Measurements from ENCODE around the gene PXN. TPM values are rescaled to one million over a fixed set of nuclear protein-coding genes. Genes with fewer than 3 reads are reported as not detected.

Gene PXN
- total RNA-seq, 2 experiments from 2014 or later = 201 to 236 TPM

DNA sequence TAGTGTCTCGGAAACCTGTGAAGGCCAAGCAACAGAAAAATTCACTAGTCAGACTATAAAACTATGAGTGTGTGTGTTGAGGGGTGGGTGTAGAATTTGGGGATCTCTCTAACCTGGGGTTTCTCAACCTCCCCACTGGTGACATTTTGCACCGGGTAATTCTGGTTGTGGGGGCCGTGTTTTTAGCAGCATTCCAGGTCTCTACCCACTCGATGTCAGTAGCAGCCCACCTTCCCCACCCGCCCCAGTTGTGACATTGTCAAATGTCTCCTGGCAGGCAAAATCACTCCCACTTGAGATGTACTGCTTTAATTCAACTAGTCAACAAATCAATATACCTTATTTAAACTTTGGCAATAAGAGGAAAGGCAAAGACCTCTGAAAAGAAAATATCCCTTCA lies 75.1 kb downstream of the PXN start:
- CTCF ChIA-PET = interaction anchor here (0.6 to 2.6 kb wide), 3 partner anchors 11 to 1923 kb away, joined by 3 to 13 read pairs (median 4); partner anchors contain the start of gene RPLP0
- Mint-ChIP-seq H3K9me3 (no peaks in the 10 kb centered on the region), H3K4me1 (peaks cover 28% of the 10 kb centered on the region), H3K27me3 (no peaks in the 10 kb centered on the region), H3K4me3 (no peak overlapping the region), H3K27ac (no peak overlapping the region), H3K36me3 (ENCODE audit: low read depth) (peaks cover 36% of the 10 kb centered on the region)
- no peak for DNase-seq
- POLR2A ChIA-PET = no interaction called here

DNA sequence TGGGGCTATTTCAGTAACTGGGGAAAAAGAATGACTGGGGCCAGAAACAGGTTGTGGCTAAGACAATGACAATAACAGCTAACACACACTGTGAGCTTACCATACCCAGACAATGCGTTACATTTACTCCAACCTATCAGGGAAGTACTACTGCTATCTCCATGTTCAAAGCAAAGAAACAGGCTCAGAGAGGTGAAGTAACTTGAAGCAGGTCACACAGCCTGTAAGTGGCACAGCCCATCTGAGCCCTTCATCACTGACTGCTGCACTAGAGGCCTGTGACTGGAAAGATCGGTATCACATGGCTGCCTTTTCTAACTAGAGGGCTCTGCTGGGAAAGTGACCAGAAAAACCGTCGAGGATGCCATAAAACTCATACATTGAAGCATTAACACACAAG lies 78.9 kb downstream of the PXN start:
- no peaks in the 10 kb centered on the region for H3K27me3 Mint-ChIP-seq
- no peak overlapping the region for H3K27ac Mint-ChIP-seq
- no peak overlapping the region for H3K4me3 Mint-ChIP-seq
- DNase-seq = no peak
- H3K4me1 Mint-ChIP-seq = peaks cover 10% of the 10 kb centered on the region
- H3K9me3 Mint-ChIP-seq = no peaks in the 10 kb centered on the region
- POLR2A ChIA-PET = no interaction called here
- CTCF ChIA-PET = no interaction called here
- peaks cover 45% of the 10 kb centered on the region for H3K36me3 Mint-ChIP-seq (ENCODE audit: low read depth)

DNA sequence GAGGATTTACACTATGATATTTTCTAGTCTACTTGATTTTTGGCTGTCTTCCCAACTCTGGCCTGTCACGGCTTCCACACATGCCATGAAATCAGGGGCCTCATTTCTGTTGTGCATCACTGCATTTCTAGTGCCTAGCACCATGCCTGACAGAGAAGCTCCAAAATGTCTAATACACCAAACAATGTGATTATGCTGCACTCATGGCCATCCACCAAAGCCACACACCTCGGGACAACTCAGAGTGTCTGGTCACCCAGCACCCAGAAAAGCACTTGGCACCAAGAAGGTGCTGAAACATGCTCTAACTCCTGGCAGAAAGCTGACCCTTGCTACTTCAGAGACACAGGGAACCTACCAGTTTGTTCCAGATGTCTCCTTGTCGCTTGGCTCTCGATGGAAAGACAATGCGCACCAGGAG lies 82.3 kb downstream of the PXN start:
- no peak overlapping the region for H3K4me3 Mint-ChIP-seq
- no peaks in the 10 kb centered on the region for H3K27me3 Mint-ChIP-seq
- no peak overlapping the region for H3K27ac Mint-ChIP-seq
- H3K9me3 Mint-ChIP-seq = no peaks in the 10 kb centered on the region
- H3K36me3 Mint-ChIP-seq (ENCODE audit: low read depth) = peaks cover 51% of the 10 kb centered on the region
- no peak for DNase-seq
- CTCF ChIA-PET = interaction anchor here (0.8 kb wide), 1 partner anchor 15 kb away, joined by 3 read pairs; no protein-coding TSS in a partner anchor
- peaks cover 5% of the 10 kb centered on the region for H3K4me1 Mint-ChIP-seq
- POLR2A ChIA-PET = no interaction called here

DNA sequence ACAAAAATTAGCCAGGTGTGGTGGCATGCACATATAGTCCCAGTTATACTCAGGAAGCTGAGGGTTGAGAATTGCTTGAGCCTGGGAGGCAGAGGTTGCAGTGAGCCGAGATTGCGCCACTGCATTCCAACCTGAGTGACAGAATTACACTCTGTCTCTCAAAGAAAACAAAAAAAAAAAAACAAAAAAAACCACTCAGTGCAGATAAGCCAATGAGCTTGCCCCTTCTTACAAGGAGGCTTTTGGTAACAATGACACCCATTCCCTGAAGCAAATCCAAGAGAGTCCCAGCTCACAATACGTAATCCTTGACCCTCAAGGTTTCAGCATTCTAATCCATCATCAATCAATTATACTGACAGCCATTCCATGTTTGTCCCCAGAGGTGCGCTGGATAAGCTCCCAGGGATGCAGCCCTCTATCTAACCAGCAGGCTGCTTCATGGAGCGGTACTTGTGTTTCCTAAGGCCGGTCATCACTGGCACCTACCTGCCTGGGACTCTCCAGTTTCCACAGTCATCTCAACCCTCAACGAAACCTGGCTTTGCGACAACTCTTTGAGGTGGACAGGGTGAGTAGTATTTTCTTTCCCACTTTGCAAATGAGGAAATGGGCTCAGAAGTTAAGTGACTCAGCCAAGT lies 83.4 kb downstream of the PXN start:
- Mint-ChIP-seq H3K27me3 (no peaks in the 10 kb centered on the region), H3K36me3 (ENCODE audit: low read depth) (peaks cover 58% of the 10 kb centered on the region), H3K27ac (no peak overlapping the region), H3K4me3 (no peak overlapping the region), H3K4me1 (peaks cover 5% of the 10 kb centered on the region), H3K9me3 (no peaks in the 10 kb centered on the region)
- POLR2A ChIA-PET = no interaction called here
- no peak for DNase-seq
- CTCF ChIA-PET = interaction anchor here (0.8 kb wide), 2 partner anchors 14 to 35 kb away, joined by 3 to 5 read pairs; no protein-coding TSS in a partner anchor

DNA sequence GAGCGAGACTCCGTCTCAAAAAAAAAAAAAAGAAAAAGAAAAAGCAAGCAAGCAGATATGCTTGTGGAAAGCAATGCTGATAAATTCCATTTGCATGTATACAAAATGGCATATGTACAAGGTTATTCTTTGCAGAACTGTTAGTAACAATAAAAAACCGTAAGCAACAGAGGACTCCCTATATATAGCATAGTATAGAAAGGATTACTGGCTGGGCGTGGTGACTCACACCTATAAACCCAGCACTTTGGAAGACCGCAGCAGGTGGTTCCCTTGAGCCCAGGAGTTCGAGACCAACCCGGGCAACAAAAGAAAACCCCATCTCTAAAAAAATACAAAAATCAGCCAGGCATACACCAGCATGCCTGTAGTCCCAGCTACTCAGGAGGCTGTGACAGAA lies 84.6 kb downstream of the PXN start:
- H3K4me3 Mint-ChIP-seq = no peak overlapping the region
- POLR2A ChIA-PET = no interaction called here
- H3K27ac Mint-ChIP-seq = no peak overlapping the region
- H3K36me3 Mint-ChIP-seq (ENCODE audit: low read depth) = peaks cover 54% of the 10 kb centered on the region
- no peak for DNase-seq
- H3K4me1 Mint-ChIP-seq = no peaks in the 10 kb centered on the region
- CTCF ChIA-PET = no interaction called here
- no peaks in the 10 kb centered on the region for H3K27me3 Mint-ChIP-seq
- H3K9me3 Mint-ChIP-seq = no peaks in the 10 kb centered on the region

DNA sequence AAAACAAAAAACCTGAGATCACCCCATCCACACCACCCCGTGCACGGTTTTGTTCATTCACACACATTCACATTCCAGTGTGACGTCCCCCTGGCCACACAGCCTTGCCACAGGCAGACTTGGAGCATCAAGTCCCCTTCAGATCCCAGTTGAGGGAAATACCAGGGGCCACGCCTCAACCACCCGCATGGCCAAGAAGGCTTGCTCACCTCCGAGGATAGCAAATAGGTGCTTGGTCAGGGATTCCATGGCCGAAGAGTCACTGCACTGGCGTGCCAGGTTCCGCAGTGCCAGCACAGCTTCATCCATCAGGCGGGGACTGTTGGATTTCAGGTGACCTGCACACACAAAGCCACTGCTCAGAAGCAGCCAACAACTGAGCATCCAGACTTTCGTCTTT lies 90.0 kb downstream of the PXN start:
- no peak overlapping the region for H3K27ac Mint-ChIP-seq
- no peak for DNase-seq
- no peaks in the 10 kb centered on the region for H3K27me3 Mint-ChIP-seq
- CTCF ChIA-PET = interaction anchor here (1.0 to 1.8 kb wide), 3 partner anchors 13 to 263 kb away, joined by 3 to 4 read pairs (median 3); no protein-coding TSS in a partner anchor
- H3K36me3 Mint-ChIP-seq (ENCODE audit: low read depth) = peaks cover 49% of the 10 kb centered on the region
- no peaks in the 10 kb centered on the region for H3K9me3 Mint-ChIP-seq
- peaks cover 5% of the 10 kb centered on the region for H3K4me1 Mint-ChIP-seq
- H3K4me3 Mint-ChIP-seq = no peak overlapping the region
- POLR2A ChIA-PET = no interaction called here

DNA sequence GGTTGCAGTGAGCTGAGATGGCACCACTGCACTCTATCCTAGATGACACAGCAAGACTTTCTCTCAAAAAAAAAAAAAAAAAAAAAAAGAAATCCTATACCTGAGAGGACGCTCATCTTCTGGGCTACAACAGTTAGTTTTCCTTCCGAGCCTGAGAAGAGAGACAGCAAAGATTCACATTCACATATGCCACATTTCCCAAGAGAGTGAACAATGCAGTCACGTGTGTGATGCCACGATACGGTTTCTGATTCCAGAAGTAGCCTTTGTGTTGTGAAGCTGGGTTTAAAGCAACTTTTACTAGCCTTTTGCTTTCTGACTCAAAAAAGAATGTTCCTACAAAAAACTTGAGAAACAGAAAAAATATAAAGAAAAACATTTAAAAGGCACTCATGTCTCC lies 90.5 kb downstream of the PXN start:
- CTCF ChIA-PET = no interaction called here

DNA sequence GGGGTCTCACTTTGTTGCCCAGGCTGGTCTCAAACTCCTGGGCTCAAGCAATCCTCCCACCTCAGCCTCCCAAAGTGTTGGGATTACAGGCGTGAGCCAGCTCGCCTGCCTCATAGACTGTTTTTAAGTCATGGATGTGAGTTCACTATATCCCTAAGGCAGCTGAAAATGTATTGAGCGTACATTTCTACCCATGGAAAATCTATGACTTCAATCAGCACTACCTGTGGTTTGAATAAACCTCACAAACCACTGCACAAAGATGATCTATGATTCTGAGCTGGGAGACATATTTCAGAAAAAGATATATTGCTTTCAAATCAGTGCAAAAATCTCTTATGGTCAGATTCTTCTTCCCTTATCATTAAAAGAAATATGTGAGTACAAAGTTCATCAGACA lies 93.5 kb downstream of the PXN start:
- Mint-ChIP-seq H3K27me3 (no peaks in the 10 kb centered on the region), H3K36me3 (ENCODE audit: low read depth) (peaks cover 42% of the 10 kb centered on the region)
- no peak for DNase-seq

More for the DNA sequence above, 90.5 kb downstream of the PXN start:
- Mint-ChIP-seq H3K4me1 (peaks cover 5% of the 10 kb centered on the region), H3K27me3 (no peaks in the 10 kb centered on the region), H3K27ac (no peak overlapping the region), H3K4me3 (no peak overlapping the region), H3K9me3 (no peaks in the 10 kb centered on the region), H3K36me3 (ENCODE audit: low read depth) (peaks cover 52% of the 10 kb centered on the region)
- no peak for DNase-seq
- POLR2A ChIA-PET = no interaction called here

DNA sequence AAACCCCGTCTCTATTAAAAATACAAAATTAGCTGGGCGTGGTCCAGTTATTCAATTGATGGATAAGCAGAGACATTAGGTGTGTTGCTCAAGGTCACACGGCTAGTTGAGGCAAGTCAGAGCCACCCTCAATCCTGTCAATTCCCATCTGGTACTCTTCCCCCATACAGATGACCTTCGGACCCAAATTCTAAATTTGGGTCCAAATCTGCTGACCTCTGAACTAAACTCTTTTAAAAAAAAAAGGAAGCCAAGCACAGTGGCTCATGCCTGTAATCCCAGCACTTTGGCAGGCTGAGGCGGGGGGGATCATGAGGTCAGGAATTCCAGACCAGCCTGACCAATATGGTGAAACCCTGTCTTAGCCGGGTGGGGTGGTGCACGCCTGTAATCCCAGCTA lies 94.9 kb downstream of the PXN start:
- no peak overlapping the region for H3K4me3 Mint-ChIP-seq
- peaks cover 35% of the 10 kb centered on the region for H3K36me3 Mint-ChIP-seq (ENCODE audit: low read depth)
- CTCF ChIA-PET = no interaction called here

More for the DNA sequence above, 93.5 kb downstream of the PXN start:
- POLR2A ChIA-PET = no interaction called here
- Mint-ChIP-seq H3K27ac (no peak overlapping the region), H3K4me1 (peaks cover 5% of the 10 kb centered on the region), H3K9me3 (no peaks in the 10 kb centered on the region), H3K4me3 (no peak overlapping the region)
- CTCF ChIA-PET = interaction anchor here (1.0 kb wide), 1 partner anchor 16 kb away, joined by 5 read pairs; no protein-coding TSS in a partner anchor

DNA sequence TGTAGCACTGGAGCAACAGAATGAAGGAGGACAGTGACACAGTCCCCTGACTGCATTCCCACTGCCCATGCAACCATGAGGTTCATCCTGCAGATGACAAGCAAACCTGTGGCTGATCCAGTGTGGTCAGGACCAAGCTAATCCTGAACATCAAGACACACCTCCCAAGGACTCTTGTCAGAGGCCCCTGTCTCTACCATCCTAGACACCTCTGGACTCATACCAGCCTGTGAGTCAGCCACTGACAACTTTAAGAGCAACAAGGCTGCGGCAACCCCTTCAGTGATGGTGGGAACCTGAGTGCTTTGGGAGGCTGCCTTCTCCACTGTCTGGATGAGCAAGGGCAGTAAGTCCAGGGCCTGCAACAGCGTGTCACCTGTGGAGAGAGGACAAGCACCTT lies 95.6 kb downstream of the PXN start:
- ChIA-PET POLR2A (no interaction called here), CTCF (no interaction called here)
- no peak for DNase-seq
- Mint-ChIP-seq H3K27ac (no peak overlapping the region), H3K27me3 (no peaks in the 10 kb centered on the region), H3K9me3 (no peaks in the 10 kb centered on the region), H3K4me1 (peaks cover 5% of the 10 kb centered on the region), H3K36me3 (ENCODE audit: low read depth) (peaks cover 35% of the 10 kb centered on the region), H3K4me3 (no peak overlapping the region)

More for the DNA sequence above, 94.9 kb downstream of the PXN start:
- Mint-ChIP-seq H3K27ac (no peak overlapping the region), H3K9me3 (no peaks in the 10 kb centered on the region), H3K4me1 (peaks cover 5% of the 10 kb centered on the region), H3K27me3 (no peaks in the 10 kb centered on the region)
- DNase-seq = no peak
- POLR2A ChIA-PET = no interaction called here

DNA sequence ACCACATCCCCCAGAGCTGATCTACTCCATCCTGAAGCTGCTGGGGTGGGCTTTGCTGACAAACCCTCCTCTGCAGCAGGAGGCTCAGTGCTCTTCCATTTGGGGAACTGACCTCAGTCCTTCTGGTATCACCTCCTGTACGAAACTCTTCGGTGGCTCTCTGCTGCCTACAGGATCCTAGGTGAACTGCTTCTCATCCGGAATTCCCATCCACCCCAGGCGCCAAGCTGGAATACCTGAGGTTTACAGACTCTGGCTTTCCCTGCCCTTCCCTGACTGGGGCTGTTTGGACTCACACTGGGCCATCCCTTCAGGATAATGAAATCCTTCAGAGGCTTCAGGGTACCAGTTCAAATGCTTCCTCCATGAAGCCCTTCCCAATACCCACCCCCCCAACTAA lies 97.2 kb downstream of the PXN start:
- H3K27me3 Mint-ChIP-seq = no peaks in the 10 kb centered on the region
- H3K27ac Mint-ChIP-seq = no peak overlapping the region
- POLR2A ChIA-PET = interaction anchor here (0.6 kb wide), 1 partner anchor 123 kb away, joined by 3 read pairs; the partner anchor contains the start of gene RNU4-2
- H3K36me3 Mint-ChIP-seq (ENCODE audit: low read depth) = peaks cover 32% of the 10 kb centered on the region
- CTCF ChIA-PET = interaction anchor here (0.7 to 1.3 kb wide), 3 partner anchors 9 to 21 kb away, joined by 4 to 5 read pairs (median 4); no protein-coding TSS in a partner anchor
- no peak overlapping the region for H3K4me3 Mint-ChIP-seq
- no peaks in the 10 kb centered on the region for H3K9me3 Mint-ChIP-seq
- DNase-seq = no peak
- peaks cover 3% of the 10 kb centered on the region for H3K4me1 Mint-ChIP-seq

DNA sequence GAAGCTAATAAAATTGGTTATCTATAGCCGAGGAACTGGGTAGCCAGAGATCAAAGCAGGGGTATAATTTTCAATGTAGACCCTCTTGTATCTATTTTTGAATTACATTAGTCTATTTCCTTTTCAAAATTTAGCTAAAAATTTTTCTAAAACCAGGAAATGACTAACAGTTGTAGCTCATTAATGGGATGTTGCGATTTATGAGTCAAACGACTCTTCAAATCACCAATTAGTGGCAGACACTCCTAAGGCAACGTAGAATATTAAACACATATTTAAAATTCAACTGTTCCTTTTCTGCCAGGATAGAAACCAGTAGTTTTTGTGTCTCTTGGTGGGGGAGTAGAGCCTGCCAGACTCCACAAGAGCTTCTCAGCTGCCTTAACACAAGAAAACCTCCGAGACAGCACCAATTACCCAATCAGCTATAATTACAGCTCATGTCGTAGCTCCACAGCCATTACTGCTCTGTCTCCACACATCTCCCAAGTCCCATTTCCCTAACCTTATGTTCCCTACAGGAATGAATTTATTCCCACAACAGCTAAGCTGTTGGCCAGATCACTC lies 97.9 kb downstream of the PXN start:
- H3K9me3 Mint-ChIP-seq = no peaks in the 10 kb centered on the region
- H3K36me3 Mint-ChIP-seq (ENCODE audit: low read depth) = peaks cover 26% of the 10 kb centered on the region
- CTCF ChIA-PET = interaction anchor here (0.7 to 1.3 kb wide), 3 partner anchors 9 to 21 kb away, joined by 4 to 5 read pairs (median 4); no protein-coding TSS in a partner anchor
- H3K27ac Mint-ChIP-seq = no peak overlapping the region
- POLR2A ChIA-PET = interaction anchor here (0.6 kb wide), 1 partner anchor 124 kb away, joined by 3 read pairs; the partner anchor contains the start of gene RNU4-2
- DNase-seq = no peak
- no peaks in the 10 kb centered on the region for H3K4me1 Mint-ChIP-seq
- no peaks in the 10 kb centered on the region for H3K27me3 Mint-ChIP-seq
- H3K4me3 Mint-ChIP-seq = no peak overlapping the region

DNA sequence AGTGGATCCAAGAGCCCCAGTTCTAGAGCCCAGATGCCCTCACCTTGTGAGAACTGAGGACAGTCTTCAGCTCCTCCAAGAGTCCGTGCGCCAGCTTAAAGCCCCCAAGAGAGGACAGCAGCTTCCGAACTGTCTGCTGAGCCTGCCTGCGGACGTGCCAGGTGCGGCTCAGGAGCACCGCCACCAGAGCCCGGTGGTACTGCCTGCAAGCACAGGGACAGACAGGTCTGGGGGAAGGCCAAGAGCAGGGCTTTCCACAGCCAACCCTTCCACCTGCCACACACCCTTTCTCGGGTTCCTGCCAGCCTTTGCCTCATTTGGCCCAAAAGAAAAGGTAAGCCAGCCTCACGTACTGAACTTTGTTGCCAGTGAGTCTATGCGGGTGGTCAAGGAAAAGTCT lies 101.2 kb downstream of the PXN start:
- peak overlapping the region; percentile 19 for H3K27ac Mint-ChIP-seq
- DNase-seq = no peak
- CTCF ChIA-PET = interaction anchor here (0.6 to 1.2 kb wide), 5 partner anchors 24 to 276 kb away, joined by 3 to 5 read pairs (median 4); partner anchors contain the start of gene RPLP0
- no peaks in the 10 kb centered on the region for H3K4me1 Mint-ChIP-seq
- POLR2A ChIA-PET = no interaction called here
- H3K36me3 Mint-ChIP-seq (ENCODE audit: low read depth) = peaks cover 40% of the 10 kb centered on the region
- H3K27me3 Mint-ChIP-seq = no peaks in the 10 kb centered on the region
- H3K4me3 Mint-ChIP-seq = no peak overlapping the region
- no peaks in the 10 kb centered on the region for H3K9me3 Mint-ChIP-seq
